Endodermal cell (in vitro differentiated cells): ENCODE results near the gene RPH3AL. TPM values are rescaled to one million over a fixed set of nuclear protein-coding genes. Genes with fewer than 3 reads are reported as not detected.
"Not testable (repeated sequence)": the region's sequence is repeated elsewhere in the genome, so short reads cannot be mapped to it uniquely, and the experiment has no call there.

Source experiments
- DNase-seq: peaks from one replicate; pipeline ENCODE4 v3.0.0-alpha.2; 2017
- H3K27ac ChIP-seq: 2 replicates; pipeline ENCODE4 v1.5.1; 2013; ENCODE audit warnings: mild to moderate bottlenecking, low read depth, low read length, moderate library complexity
- H3K27me3 ChIP-seq: 2 replicates; pipeline ENCODE4 v1.6.1; 2013; ENCODE audit warnings: mild to moderate bottlenecking, low read length, moderate library complexity; ENCODE audit not compliant: insufficient read depth, control insufficient read depth, poor library complexity, severe bottlenecking
- H3K36me3 ChIP-seq: 2 replicates; pipeline ENCODE4 v1.7.0; 2013; ENCODE audit warnings: mild to moderate bottlenecking, low read length, moderate library complexity; ENCODE audit not compliant: control insufficient read depth, insufficient read depth
- H3K4me1 ChIP-seq: one replicate; pipeline ENCODE4 v1.7.0; 2013; ENCODE audit warnings: low read length; ENCODE audit not compliant: control insufficient read depth, insufficient read depth
- H3K4me3 ChIP-seq: 2 replicates; pipeline ENCODE4 v1.5.1; 2013; ENCODE audit warnings: mild to moderate bottlenecking, low read length, moderate library complexity
- H3K9ac ChIP-seq: 2 replicates; pipeline ENCODE4 v1.6.1; 2013; ENCODE audit warnings: mild to moderate bottlenecking, low read length, moderate library complexity; ENCODE audit not compliant: poor library complexity, severe bottlenecking; ENCODE audit errors: extremely low read depth
- H3K9me3 ChIP-seq: 2 replicates; pipeline ENCODE4 v1.6.1; 2013; ENCODE audit warnings: mild to moderate bottlenecking, low read length, moderate library complexity; ENCODE audit not compliant: control insufficient read depth
- H3K27ac Mint-ChIP-seq: 2 replicates; pipeline ENCODE4 v1.8.0; 2020; ENCODE audit warnings: mixed read lengths
- H3K27me3 Mint-ChIP-seq: 2 replicates; pipeline ENCODE4 v1.8.0; 2021; ENCODE audit warnings: mild to moderate bottlenecking, mixed read lengths; ENCODE audit not compliant: insufficient read depth
- H3K36me3 Mint-ChIP-seq: 2 replicates; pipeline ENCODE4 v1.8.0; 2020; ENCODE audit warnings: low read depth, mixed read lengths
- H3K4me1 Mint-ChIP-seq: 2 replicates; pipeline ENCODE4 v1.8.0; 2020; ENCODE audit warnings: mixed read lengths
- H3K4me3 Mint-ChIP-seq: 2 replicates; pipeline ENCODE4 v1.8.0; 2020; ENCODE audit warnings: mild to moderate bottlenecking, moderate library complexity, mixed read lengths
- H3K9me3 Mint-ChIP-seq: 2 replicates; pipeline ENCODE4 v1.8.0; 2020; ENCODE audit warnings: mild to moderate bottlenecking, mixed read lengths
- WGBS, 2 experiments: methylation state at CpG; one replicate each; pipeline versions ENCODE4 v1.1.5 to v1.1.7; 2013; ENCODE audit warnings: missing lambda C conversion rate in 2 of 2, mixed read lengths in 1 of 2; ENCODE audit not compliant: insufficient coverage in 1 of 2, insufficient read length in 1 of 2; 5-methylcytosine and 5-hydroxymethylcytosine counted together
- total RNA-seq, 2 donors: library from RNA; stranded (reverse); fragmentation: NEBNext Ultra II Directional in 1 of 2; extraction: Animal tissue kit (Norgen Biotek cat#: 25700) in 1 of 2; gene quantifications; 2 replicates in 1 of 2; 3 replicates in 1 of 2; pipeline ENCODE4 v1.2.1, GENCODE V29; 2021
- TF ChIP-seq, protein P1 (sequence below): fragments of 200-600 bp; sonication (generic); conservative IDR thresholded peaks from 2 replicates; pipeline ENCODE4 v1.5.0; 2021; ENCODE audit warnings: antibody characterized with exemption, mild to moderate bottlenecking

RPH3AL gene
- total RNA-seq, 2 donors from 2014 or later, result 14.7 to 16.9 TPM

DNA sequence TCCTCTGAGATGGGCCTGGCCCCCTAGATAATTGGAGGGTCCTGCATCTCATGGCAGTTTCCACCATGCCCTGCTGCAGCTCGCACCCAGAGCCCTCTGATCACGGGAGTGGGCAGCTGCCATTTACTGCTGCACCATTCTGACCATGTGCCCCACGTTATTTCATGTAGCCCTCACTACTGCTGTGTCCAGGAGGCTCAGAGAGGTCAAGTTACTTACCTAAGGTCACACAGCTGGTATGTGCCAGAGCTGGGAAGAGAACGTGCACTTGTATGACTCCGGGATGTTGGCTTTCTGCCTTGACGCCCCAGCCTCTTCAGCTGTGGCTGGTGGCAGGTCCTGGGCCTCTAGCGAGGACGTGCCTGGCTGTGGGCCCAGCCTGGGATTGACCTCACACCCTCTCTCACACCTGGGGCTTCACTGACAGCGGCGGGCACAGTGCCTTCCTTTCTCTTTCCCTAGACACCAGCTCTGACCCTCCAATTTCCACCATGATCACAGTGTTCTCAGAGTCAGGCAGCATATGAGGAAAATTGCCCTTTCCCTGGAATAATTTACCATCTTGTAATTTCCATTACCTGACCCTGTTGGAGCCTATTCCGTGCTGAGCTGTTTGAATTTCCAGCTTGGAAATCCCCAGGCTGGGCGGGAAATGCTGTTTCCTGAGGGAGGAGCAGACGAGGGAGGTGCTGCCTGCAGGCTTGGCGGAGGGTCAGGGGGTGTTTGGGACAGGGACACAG is 152.6 kb downstream of the RPH3AL start:
- no peak overlapping the region for H3K9ac ChIP-seq
- H3K27me3 Mint-ChIP-seq, result peaks cover 2% of the 10 kb centered on the region
- H3K9me3 ChIP-seq, result no peaks in the 10 kb centered on the region
- no peak overlapping the region for H3K4me3 ChIP-seq
- no peaks in the 10 kb centered on the region for H3K4me1 ChIP-seq
- H3K27ac Mint-ChIP-seq, result peak overlapping the region; percentile 7
- H3K9me3 Mint-ChIP-seq, result peaks cover 6% of the 10 kb centered on the region
- 73 to 75% methylated on average over 14 of the region's 14 CpGs for WGBS, 2 experiments
- H3K27me3 ChIP-seq, result no peaks in the 10 kb centered on the region
- no peaks in the 10 kb centered on the region for H3K36me3 ChIP-seq
- H3K4me3 Mint-ChIP-seq, result no peak overlapping the region
- no peaks in the 10 kb centered on the region for H3K36me3 Mint-ChIP-seq
- H3K4me1 Mint-ChIP-seq, result peaks cover 14% of the 10 kb centered on the region
- no peak overlapping the region for H3K27ac ChIP-seq
- TF ChIP-seq, protein P1, sequence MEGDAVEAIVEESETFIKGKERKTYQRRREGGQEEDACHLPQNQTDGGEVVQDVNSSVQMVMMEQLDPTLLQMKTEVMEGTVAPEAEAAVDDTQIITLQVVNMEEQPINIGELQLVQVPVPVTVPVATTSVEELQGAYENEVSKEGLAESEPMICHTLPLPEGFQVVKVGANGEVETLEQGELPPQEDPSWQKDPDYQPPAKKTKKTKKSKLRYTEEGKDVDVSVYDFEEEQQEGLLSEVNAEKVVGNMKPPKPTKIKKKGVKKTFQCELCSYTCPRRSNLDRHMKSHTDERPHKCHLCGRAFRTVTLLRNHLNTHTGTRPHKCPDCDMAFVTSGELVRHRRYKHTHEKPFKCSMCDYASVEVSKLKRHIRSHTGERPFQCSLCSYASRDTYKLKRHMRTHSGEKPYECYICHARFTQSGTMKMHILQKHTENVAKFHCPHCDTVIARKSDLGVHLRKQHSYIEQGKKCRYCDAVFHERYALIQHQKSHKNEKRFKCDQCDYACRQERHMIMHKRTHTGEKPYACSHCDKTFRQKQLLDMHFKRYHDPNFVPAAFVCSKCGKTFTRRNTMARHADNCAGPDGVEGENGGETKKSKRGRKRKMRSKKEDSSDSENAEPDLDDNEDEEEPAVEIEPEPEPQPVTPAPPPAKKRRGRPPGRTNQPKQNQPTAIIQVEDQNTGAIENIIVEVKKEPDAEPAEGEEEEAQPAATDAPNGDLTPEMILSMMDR, result no peak
- DNase-seq, result no peak

DNA sequence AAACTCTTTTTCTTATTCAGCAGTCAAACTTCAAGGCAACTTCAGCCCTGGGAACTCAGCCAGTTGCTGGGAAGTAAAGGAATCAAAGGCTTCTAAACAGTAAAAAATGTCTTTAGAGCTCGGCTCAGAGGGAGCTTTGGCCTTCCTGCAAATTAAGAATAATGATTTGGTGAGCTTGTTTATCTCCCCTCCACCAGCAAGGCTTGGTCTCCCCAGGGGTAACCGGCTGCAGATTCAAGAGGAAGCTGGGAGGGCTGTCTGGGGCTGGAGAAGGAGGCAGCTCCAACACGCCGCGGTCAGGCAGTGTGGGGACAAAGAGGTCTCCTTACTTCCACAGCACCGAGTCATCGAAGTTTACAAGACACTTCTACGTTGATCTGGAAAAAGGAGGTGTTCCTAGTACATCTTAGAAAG is 153.4 kb downstream of the RPH3AL start:
- Mint-ChIP-seq H3K27ac (no peak overlapping the region), H3K4me1 (peaks cover 14% of the 10 kb centered on the region), H3K4me3 (no peak overlapping the region), H3K9me3 (peaks cover 6% of the 10 kb centered on the region), H3K36me3 (no peaks in the 10 kb centered on the region), H3K27me3 (peaks cover 2% of the 10 kb centered on the region)
- TF ChIP-seq, protein P1, result no peak
- WGBS, 2 experiments, result 37 to 63% methylated on average over 3 to 8 of the region's 8 CpGs
- DNase-seq, result no peak
- Histone ChIP-seq H3K27ac (peak overlapping the region; percentile 6), H3K4me1 (no peaks in the 10 kb centered on the region), H3K36me3 (no peaks in the 10 kb centered on the region), H3K4me3 (no peak overlapping the region), H3K9me3 (no peaks in the 10 kb centered on the region), H3K27me3 (no peaks in the 10 kb centered on the region), H3K9ac (no peak overlapping the region)

DNA sequence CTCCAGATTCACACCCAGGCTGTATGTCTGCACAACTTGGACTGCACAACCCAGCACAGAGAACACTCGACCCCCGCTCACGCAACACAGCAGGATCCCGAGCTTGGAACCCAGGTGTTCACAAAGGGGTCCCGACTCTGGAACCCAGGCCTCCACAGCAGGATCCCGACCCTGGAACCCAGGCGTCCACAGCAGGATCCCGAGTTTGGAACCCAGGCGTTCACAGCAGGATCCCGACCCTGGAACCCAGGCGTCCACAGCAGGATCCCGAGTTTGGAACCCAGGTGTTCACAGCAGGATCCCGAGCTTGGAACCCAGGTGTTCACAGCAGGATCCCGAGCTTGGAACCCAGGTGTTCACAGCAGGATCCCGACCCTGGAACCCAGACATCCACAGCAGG is 154.4 kb downstream of the RPH3AL start:
- H3K4me1 Mint-ChIP-seq, result peaks cover 14% of the 10 kb centered on the region
- H3K27me3 Mint-ChIP-seq, H3K36me3 ChIP-seq: not testable (repeated sequence)

More for the DNA sequence above, 154.4 kb downstream of the RPH3AL start:
- H3K9me3 ChIP-seq, H3K4me3 Mint-ChIP-seq, H3K9ac ChIP-seq, H3K4me1 ChIP-seq, DNase-seq, H3K36me3 Mint-ChIP-seq, H3K27ac ChIP-seq, H3K27ac Mint-ChIP-seq, H3K9me3 Mint-ChIP-seq, H3K4me3 ChIP-seq, H3K27me3 ChIP-seq: not testable (repeated sequence)
- WGBS, 2 experiments, result 89 to 97% methylated on average over 12 to 15 of the region's 15 CpGs
